SKM-1 treated with dmso at 0.1 percent for 144 hours (cell line): ENCODE results near the gene NECTIN1.

ENCODE experiments used
- DNase-seq: peaks from one replicate; lab custom pipeline; 2025; ENCODE audit not compliant: unreplicated experiment; lab: John Stamatoyannopoulos, UW

NECTIN1 gene

DNA sequence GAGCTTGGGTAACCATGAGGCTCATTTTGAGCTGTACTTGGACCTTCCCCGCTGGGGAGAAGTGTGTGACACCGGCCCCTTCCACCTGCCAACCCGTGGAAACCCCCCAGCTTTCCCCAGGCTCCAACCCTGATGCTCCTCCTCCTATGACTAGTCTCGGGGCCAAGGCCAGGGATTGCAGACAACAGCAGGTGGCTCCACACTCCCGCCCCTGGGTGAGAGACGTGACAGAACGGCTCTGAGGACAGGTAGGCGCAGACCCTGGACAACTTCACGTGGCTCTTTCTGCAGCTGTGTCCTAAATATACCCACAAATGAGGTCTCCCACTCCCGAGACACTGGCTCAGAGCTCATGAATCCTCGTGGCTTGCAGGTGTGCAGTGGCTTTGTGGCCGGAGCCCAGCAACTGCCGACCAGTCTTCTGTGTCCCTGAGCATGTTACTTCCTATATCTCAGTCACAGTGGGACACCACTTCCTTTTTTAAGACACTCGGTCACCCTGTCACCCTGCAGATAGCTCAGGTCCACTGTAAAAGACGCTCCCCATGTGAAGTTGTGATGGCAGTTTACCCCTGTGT lies 55.2 kb downstream of the NECTIN1 start:
- DNase-seq, result peak; percentile 72

DNA sequence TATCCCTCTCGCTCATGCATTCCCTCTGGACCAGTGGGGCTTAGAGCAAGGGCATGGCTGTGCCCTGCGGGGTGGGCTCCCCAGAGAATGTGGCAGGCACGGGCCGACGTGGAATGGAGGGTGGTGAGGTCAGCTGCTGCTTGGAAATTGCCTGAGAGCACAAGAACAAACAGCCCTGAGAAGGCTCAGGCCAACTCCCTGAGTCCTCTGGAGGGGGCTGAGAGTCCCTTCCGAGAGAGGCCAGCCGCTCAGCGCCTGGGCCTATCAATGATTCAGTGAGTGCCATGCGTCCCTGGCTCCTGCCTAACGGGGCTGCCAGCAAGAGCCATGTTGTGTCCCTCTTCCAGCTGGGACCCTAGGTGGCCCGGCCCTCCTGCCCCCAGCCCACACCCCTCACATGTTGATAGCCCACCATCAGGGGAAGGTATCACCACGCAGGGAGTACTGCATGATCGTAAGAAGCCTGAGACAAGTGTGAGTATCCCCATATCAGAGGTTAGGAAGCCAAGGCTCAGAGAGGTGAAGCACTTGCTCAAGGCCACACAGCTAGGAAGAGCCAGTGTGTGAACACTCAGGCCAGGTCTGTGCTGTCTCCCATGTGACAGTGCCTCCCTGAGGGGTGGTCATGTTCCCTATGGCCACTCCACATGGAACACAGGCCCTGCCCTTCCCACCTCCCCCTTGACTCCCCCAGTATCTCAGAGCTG lies 55.8 kb downstream of the NECTIN1 start:
- DNase-seq, result no peak

DNA sequence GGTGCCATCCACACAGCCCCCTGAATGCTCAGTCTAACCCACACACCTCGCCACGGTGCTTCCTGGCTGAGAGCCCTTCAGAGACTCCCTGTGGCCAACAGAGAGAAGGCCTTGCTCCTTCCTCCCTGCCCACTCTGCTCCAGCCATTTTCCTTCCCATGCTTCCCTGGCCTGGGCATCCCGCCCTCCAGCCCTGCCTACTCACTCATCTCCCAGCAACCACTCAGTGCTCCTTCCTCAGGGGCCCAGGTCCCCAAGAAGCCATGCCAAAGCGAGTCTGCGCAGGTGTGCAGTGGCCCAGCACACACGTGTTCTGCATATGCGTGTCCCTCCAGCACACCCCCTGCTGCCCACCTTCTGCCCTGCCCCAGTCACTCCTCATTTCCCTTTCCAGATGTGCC lies 56.4 kb downstream of the NECTIN1 start:
- DNase-seq, result no peak

DNA sequence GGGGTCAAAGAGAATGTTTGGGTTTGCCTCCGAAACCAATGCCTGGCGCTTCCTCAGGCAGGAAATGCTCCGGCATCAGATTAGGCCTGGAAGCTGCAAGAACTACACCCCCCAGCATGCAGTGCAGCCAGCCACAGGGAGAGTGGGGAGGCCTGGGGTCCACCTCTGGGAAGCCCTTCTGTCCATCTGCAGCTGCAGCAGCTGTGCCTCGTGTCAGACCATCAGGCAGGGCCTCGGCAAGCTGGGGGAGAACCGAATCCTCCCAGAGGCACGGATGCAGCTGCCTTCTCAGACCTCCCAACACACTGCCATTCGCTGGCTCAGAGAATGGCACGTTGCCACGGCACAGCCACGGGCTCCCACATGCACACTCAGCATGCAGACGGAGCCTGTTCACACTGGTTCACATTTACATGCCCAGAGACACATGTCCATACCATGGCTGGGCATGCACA lies 57.4 kb downstream of the NECTIN1 start:
- no peak for DNase-seq

DNA sequence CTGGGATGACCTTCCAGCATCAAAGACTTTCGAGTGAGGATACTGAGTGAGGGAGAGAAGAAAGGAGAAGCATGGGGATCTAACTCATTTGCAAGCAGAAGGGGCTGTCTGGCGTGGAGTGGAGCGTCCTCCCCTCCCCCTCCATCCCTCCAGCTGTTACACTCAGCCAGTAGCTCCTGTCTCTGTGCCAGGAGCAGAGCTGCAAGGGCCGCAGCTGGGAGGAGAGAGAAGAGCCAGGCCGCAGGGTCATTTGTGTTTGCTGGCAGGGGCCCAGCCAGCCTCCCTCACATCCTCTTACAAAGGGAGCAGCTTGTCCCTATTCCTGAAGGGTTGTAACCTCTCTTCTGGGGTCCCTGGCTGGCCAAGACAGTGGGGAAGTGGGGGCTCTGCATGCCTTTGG lies 57.9 kb downstream of the NECTIN1 start:
- DNase-seq, result no peak

DNA sequence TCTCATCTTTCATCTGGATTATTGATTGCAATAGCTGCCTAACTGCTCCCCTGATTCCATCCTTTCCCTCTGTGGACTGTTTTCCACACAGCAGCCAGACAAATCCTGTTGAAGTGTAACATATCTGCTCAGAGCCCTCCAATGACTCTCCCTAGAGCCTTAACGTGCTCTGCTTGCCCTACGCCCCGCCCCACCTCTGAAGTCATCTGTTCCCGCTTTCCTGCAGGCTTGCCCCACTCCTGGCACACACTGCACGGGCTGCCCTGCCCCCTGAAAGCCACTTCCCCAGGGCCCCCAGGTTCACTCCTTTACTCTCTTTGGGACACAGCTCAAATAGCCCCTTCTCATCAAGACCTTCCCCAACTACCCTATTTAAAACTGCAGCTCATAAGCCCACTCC lies 59.5 kb downstream of the NECTIN1 start:
- no peak for DNase-seq

DNA sequence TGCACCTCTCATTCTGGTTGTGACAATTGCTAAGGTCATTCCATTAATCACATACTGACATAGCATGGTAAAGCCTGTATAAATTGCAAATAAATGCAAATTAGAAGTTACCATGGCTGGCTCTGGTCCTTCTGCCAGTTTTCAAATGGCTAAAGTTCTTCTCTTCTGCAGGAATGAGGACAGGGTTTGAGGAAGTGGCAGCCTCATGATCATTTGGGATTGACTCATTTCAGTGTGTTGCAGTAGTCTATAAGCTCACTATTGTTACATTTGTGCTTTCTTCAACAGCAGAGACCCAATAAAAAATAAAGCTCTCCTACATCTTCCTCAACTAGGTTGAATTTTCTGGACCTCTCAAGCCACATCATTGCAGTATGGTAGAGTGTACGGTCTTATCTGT lies 60.3 kb downstream of the NECTIN1 start:
- DNase-seq, result no peak

DNA sequence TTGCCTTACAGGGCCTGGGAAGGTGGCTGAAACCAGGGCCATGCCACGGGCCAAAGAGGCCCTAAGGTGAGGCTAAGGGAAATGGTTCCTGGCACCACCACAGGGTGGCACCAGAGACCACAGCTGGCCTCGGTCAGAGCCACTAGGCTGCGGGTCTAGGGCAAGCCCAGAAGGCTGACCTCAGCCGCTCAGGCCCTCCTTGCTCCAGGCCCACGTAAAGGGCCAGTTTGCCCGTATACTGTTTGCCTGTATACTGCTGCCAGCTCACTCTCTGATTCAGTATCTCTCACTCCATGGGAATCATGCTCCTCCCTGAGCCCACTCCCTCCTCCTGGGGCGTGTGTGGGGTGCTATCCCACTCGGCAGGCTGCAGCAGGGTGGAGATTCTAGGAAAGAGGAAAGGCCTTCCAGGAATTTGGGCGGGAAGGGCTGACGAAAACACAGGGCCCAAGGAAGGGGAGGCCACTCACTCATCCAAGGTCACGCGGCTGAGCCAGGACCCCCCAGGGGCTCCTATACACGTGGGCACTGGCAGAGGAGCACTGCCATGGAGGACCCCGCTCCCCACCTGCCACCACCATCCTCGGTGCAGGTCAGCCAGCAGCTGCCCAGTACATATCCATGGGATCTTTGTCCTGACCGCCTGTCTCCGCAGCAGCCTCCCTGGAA lies 62.4 kb downstream of the NECTIN1 start:
- peak; percentile 21 for DNase-seq

DNA sequence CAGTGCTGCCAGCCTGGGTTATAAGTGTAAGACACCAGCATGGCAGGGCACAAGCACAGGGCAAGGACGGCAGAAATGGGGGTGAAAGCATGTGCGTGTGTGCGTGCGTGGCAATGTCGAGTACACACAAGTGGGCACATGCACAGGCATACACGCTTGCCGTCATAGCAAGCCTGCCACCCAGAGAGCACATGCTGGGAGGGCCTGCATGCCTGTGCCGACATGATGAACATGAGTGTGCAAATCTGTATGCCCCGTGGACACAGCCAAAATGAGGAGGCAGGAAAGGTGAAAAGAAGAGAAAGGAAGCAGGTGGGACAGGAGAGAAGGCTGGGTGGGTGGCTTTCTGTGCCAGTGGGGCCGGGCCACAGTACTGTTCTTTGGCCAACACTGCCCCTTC lies 62.9 kb downstream of the NECTIN1 start:
- DNase-seq, result no peak

DNA sequence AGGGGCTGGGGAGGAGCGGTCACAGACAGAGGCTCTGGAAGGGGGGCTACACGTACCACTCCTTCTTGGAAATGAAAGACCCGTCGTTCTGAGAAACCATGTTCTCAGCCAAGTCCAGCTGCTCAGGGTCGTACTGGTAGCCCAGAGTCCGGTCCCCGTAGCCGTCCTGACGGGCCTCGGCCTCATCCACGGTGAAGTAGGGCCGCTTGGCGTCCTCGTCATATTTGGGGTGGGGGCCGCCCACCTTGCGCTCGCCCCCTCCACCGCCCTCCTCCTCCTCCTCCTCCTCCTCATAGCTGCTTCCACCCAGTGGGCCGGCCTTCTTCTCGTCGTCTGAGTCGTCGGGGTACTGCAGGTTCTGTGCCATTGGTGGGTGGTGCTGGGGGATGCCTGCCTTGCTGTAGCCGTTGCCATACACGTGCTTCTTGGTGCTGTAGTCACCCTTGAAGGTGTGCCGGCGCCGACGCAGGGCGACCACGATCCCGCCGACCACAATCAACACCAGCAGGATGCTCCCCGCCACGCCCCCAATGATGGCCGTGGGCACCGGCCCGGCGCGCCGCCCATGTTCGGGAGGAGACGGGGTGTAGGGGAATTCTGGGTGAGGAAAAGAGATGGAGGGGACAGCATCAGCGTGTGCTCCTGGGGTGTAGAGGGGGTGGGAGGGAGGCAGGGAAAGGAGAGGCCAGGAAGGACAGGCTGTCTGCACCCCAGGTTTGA lies 64.1 kb downstream of the NECTIN1 start:
- no peak for DNase-seq

DNA sequence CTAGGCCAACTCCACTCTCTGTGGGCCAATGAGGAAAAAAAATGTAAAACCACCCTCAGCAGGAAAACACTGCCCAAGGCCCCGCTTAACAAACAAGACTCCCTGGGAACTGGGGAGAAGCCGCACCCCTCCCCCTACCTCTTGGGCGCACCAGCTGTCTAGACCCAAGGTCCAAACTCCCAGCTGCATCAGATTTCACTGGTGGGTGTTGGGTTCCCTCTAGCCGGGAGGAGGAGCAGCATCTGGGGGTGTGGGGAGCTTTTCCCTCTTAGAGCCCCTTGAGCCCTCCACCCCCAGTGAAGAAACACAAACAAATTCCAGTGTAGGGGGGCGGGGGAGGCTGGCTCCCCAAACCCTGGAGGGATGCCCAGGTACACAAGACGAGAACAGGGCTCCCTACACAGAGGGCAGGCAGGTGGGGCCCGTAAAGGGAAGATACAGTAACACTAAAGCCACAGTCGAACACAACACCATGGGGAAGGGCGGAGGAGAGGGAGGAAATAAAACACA lies 64.9 kb downstream of the NECTIN1 start:
- DNase-seq, result no peak

DNA sequence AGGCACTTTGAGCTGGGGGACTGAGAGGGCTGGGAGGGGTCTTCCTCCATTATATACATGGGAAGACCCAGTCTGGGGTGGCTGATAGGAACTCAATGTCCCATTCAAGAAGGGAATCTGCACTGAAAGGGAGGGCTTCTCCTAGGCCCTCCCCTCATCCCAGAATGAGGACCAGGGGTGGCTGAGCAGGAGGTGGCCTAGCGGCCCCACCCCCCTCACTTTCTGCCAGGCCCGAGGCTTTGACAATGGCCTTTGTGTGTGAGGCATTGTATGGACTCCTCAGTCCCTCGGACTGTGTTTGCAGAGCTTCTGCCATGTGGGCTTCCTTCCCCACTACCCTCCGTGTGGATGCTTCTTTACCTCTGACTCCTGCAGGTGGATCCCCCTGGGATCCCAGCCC lies 65.7 kb downstream of the NECTIN1 start:
- DNase-seq, result no peak

DNA sequence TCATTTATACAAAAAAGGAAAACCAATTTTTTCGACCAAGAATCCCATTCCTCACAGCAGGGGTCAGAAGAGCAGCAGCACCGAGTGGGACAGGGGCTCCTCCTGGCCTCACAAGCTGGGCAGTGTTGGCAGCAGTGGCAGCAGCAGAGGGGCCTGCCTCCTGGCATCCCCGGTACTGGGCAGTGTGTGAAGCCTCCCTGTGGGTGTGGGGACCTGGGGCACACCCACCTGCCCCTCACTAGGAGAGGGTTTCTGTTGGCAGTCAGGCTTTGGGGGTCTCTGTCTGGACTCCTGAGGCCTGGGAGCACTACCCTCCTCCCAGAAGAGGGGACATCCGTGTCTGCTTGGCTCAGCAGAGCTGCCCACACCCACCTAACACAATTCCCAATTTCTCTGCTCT lies 67.8 kb downstream of the NECTIN1 start:
- DNase-seq, result no peak

DNA sequence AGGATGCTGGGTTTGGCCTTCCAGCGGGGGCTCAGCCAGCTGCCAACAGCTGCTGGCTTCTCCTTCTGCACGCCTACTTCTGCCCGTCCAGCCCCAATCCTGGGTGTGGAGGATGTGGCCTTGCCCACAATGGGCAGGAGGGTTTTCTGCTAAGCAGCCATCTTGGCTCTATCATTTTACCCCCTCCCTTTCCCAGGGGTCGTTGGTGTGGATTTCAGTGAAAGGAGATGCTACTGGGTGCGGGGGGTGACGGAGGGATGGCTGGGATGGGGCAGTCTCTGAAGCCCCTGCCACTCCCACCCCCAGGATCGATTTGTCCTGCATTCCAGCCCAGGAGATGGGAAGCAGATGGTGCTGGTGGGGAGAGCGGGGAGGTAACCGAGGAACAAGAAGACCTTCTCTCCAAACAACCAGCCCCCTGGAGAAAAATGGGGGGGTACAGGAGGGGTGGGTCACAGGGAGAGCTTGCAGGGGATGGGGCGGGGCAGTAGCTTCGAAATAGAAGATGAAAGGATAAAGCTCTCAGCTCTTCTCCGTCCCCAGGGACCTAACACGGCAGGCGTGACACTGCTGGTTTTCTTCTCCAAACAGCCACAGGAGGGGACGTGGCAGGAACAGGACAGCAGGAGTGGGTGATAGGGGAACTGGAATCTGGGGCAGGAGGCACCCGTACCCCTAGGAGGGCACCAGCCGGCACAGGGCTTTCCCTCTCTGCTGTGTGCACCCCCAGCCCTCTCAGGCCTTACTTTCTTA lies 68.9 kb downstream of the NECTIN1 start:
- no peak for DNase-seq

DNA sequence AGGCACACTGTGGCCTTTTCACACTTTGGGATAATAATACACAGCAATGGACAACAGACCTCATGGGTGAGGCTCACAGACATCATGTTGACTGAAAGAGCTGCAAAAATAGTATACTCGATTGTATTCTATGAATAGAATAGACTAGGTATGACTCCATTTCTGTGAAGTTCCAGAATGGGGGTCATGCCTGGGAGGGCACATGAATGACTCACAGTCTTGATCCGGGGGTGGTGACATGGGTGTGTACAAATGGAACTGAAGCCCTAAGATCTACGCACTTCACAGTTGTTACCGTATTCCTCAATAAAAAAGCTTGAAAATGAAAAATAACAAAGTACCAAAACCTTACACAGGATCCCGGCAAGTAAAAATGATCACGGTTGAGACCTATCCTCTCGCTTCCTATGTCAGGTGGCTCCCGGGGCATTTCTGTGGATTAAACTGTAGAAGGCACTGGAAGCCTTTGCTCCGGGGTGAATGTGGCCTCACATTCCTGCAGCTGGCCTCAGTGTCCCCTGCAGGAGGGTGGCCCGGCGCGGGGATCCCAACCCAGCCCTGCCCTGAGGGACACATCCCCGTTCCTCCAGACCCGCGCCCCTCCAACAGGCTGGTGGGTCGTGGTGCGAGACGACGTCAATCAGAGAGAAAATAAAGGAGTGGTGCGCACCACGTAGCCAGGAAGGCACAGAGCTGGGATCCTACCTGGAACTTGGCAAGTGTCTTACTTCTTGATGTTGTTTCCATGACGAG lies 75.9 kb downstream of the NECTIN1 start:
- DNase-seq, result no peak

DNA sequence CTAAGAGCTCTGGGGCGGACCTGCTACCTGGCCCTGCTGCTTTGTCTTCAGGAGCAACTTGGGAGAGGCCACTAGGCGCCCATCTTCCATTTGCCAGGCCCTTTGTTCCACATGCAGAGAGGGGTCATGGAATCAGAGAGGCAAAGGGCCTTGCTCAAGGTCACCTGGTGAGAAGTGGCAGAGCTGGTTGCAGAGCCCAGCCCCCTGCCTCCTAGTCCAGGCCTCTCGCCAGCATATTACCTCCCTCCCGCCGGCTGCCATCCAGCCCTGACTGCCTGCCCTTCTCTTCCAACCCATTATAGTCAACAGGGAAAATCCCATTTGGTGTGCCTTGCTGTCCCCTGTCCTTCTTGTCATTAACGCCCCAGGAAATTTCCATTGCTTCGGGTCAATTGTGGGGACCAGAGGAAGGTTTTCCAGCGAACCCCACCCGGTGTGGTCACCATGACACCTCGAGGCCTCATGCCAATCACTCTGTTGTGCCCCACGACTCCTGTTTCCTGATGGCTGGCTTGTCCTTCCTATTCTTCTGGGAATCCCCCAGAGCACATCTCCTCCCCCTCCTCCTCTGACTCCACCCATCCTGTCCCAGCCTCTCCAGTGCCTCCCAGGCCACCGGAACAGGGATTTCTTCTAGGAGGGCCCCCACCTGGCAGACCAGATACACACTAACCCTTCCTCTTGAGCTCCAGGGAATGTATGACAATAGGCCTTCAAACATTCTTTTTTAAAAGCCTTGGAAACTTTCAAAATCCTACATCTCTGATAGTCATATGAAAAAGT lies 77.0 kb downstream of the NECTIN1 start:
- DNase-seq, result no peak

DNA sequence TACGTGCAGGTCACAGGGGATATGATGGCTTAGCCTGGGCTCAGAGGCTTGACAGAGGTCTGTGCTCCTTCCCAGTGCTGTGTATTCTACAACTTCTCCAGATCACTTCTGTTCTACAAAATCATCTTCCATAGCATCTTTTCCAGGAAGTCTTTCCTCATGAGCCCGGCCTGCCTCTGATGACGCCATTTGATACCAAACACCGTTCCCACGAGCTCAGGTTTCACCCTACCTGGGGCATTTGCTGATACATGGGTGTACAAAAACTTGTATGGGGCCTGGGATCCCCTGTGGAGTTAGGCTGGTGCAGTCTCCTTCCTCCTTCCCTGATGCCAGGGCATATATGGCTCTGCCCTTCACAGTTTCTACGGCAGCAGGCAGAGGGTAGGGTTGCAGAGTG lies 78.7 kb downstream of the NECTIN1 start:
- DNase-seq, result no peak

DNA sequence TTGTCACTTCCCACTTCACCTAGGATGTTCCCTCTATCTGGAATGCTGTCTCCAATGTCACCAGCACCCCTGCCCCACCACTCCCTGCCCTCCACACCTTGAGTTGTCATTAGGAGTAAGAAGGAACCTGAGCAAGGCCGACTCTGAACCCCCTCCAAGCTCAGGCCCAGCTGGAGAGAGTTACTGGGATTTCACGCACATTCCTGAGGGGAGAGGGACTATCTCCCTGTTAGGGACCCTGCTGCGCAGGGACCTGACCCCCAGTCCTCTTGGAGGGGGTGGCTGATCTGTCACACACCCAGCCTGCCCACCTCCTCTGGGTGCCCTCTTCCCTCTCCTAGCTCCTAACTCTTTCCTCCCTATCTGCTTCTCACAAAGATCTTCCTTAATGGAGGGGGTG lies 81.7 kb downstream of the NECTIN1 start:
- no peak for DNase-seq

DNA sequence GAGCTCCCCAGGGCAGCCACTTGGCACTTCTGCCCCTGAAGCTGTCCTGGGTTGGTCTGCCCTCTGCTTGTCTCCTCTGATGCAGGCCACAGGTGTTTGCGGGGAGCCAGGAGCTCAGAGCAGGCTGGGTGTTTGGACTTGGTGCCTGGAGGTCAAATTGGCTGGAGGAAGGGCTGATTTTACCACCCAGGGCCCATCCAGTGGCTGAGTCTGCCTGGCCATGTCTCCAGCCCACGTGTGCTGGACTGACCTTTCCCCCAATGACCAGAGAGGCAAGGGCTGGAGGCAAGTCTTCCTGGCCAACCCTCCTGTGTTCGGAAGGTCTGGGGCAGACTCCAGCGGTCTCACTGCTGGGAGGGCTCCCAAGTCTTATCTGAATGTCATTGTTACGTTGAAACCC lies 84.0 kb downstream of the NECTIN1 start:
- DNase-seq, result no peak
